Keratinocyte (primary cell): ENCODE data around the gene ANKS6. TPM values are rescaled to one million over a fixed set of nuclear protein-coding genes. Genes with fewer than 3 reads are reported as not detected.

Experiments used
- DNase-seq: peaks from one replicate; pipeline ENCODE4 v3.0.0-alpha.2; 2011; ENCODE audit warnings: low read depth, missing footprints, low spot score
- FAIRE-seq: peaks from 2 replicates; lab custom pipeline; 2011; peaks lifted over from hg19 to GRCh38; lab: Jason Lieb, UNC
- H2AFZ ChIP-seq: 2 replicates; pipeline ENCODE4 v1.6.0; 2012; ENCODE audit warnings: low read length, control low read depth, inconsistent platforms; ENCODE audit not compliant: control insufficient read depth
- H3K27ac ChIP-seq: 2 replicates; pipeline ENCODE4 v1.5.1; 2011; ENCODE audit warnings: low read length; ENCODE audit not compliant: control insufficient read depth, insufficient read depth
- H3K27me3 ChIP-seq: 3 replicates; pipeline ENCODE4 v1.6.0; 2011; ENCODE audit warnings: low read length; ENCODE audit not compliant: control insufficient read depth, insufficient read depth; ENCODE audit errors: extremely low read depth
- H3K36me3 ChIP-seq, 2 experiments: 2 replicates in 1 of 2; 3 replicates in 1 of 2; pipeline ENCODE4 v1.5.1; 2011; ENCODE audit warnings: low read length in 2 of 2, mild to moderate bottlenecking in 1 of 2; ENCODE audit not compliant: control insufficient read depth in 2 of 2, insufficient read depth in 2 of 2; ENCODE audit errors: extremely low read depth in 1 of 2
- H3K4me1 ChIP-seq: 3 replicates; pipeline ENCODE4 v1.5.1; 2011; ENCODE audit warnings: low read length; ENCODE audit not compliant: control insufficient read depth, insufficient read depth; ENCODE audit errors: extremely low read depth
- H3K4me2 ChIP-seq: 3 replicates; pipeline ENCODE4 v1.6.0; 2011; ENCODE audit warnings: low read depth, low read length; ENCODE audit not compliant: control insufficient read depth, insufficient read depth; ENCODE audit errors: extremely low read depth
- H3K4me3 ChIP-seq, 3 experiments: fragments of 200-600 bp in 1 of 3; sonication (generic) in 1 of 3; 2 replicates in 2 of 3; 3 replicates in 1 of 3; pipeline ENCODE4 v1.5.1; 2011 to 2016; ENCODE audit warnings: low read length in 3 of 3, mild to moderate bottlenecking in 3 of 3, control low read depth in 2 of 3, inconsistent platforms in 1 of 3, low read depth in 1 of 3, mixed read lengths in 1 of 3, mixed run types in 1 of 3, moderate library complexity in 1 of 3; ENCODE audit not compliant: control insufficient read depth in 2 of 3, insufficient read depth in 2 of 3; ENCODE audit errors: extremely low read depth in 1 of 3
- H3K79me2 ChIP-seq: 2 replicates; pipeline ENCODE4 v1.6.0; 2012; ENCODE audit warnings: low read length; ENCODE audit not compliant: control insufficient read depth, insufficient read depth
- H3K9ac ChIP-seq: 3 replicates; pipeline ENCODE4 v1.6.0; 2011; ENCODE audit warnings: low read length; ENCODE audit not compliant: control insufficient read depth, insufficient read depth; ENCODE audit errors: extremely low read depth
- H3K9me1 ChIP-seq: 3 replicates; pipeline ENCODE4 v1.6.0; 2011; ENCODE audit warnings: low read length; ENCODE audit not compliant: control insufficient read depth, insufficient read depth; ENCODE audit errors: extremely low read depth
- H3K9me3 ChIP-seq: 2 replicates; pipeline ENCODE4 v1.5.1; 2012; ENCODE audit warnings: low read depth, low read length; ENCODE audit not compliant: control insufficient read depth
- H4K20me1 ChIP-seq: 3 replicates; pipeline ENCODE4 v1.6.0; 2011; ENCODE audit warnings: low read length; ENCODE audit not compliant: control insufficient read depth, insufficient read depth; ENCODE audit errors: extremely low read depth
- EZH2 ChIP-seq: IDR thresholded peaks from one replicate; pipeline ENCODE4 v1.6.1; 2012; ENCODE audit warnings: inconsistent platforms, mild to moderate bottlenecking, low read length, moderate library complexity
- dilution Hi-C: fragments of 300-500 bp; cut with MboI; formaldehyde crosslinking; loops from one replicate; pipeline ENCODE4 v1.7.0; 2020; ENCODE audit warnings: low sequenced_read_pairs; ENCODE audit not compliant: extremely low pct_ligation_motif_present
- polyA plus RNA-seq, 5 experiments: library from polyadenylated mRNA; depleted of rRNA in 3 of 5; stranded (reverse) in 3 of 5; stranded (forward) in 1 of 5; unstranded in 1 of 5; fragments of >200 nt; gene quantifications; 1 replicate in 1 of 5; 2 replicates in 3 of 5; 3 replicates in 1 of 5; pipeline versions ENCODE4 v1.2.1 to v1.2.3, GENCODE V29; 2011 to 2012; ENCODE audit warnings: missing spikeins in 2 of 5, low read depth in 1 of 5, low replicate concordance in 1 of 5
- TF ChIP-seq, protein P1 (sequence below), 3 experiments: IDR thresholded peaks in 1 of 3; conservative IDR thresholded peaks in 1 of 3; optimal IDR thresholded peaks in 1 of 3; 2 replicates in 2 of 3; 3 replicates in 1 of 3; pipeline versions ENCODE3 to v1.5.1; 2011; ENCODE audit warnings: low read length in 3 of 3, mild to moderate bottlenecking in 3 of 3, moderate library complexity in 2 of 3, control low read depth in 1 of 3, inconsistent platforms in 1 of 3; ENCODE audit not compliant: insufficient read depth in 2 of 3; ENCODE audit errors: extremely low read depth in 1 of 3

Gene ANKS6
- polyA plus RNA-seq, 1 donor (not counting 4 experiments of a cell fraction or from before 2014, with no cell fraction given) = 13.5 TPM

DNA sequence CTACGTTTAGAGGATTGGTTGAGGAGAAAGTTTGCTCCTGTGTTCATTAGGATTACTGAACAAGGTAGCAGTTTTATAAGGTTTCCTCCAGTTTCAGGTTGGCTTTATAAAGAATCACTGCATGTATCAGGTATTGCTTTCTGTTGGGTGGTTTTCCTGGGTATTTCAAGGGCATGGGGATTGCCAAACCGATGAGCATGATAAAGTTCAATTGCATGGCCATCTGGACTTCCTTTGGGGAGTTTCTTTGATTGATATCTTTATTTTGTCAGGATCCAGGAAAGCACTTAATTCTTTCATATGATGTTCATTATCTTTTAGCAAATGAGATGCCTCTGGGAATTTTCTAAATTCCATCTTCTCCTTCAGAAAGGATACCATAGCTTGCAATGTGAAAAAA, 77.3 kb downstream of the ANKS6 start:
- dilution Hi-C loops = no loop called here
- FAIRE-seq = no peak

DNA sequence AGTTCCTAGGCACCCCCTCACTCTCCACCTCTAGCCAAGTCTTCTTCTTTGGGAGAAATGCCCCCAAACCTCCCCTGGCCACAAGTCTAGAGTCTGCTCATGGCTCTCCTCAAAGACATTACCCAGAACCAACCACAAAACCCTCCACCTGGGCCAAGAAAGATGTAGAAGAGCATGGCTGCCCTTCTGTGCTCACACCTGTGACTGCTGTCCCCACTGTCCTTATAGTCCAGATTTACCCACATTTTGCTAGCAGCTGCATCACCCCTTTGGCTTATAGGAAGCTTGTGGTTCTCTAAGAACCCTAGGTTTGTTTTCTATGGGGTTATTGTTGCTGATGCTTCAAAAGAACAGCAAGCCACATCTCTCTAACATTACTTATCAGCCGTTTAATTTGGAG, 81.5 kb downstream of the ANKS6 start:
- DNase-seq (no peak), FAIRE-seq (no peak)
- no peak overlapping the region for H3K9ac ChIP-seq
- H3K27ac ChIP-seq = no peak overlapping the region
- H2AFZ ChIP-seq = no peak overlapping the region
- no peaks in the 10 kb centered on the region for H3K36me3 ChIP-seq
- no peak overlapping the region for H3K4me2 ChIP-seq
- H3K27me3 ChIP-seq = peaks cover 18% of the 10 kb centered on the region
- no peaks in the 10 kb centered on the region for H3K9me1 ChIP-seq
- H3K4me1 ChIP-seq = no peaks in the 10 kb centered on the region
- H4K20me1 ChIP-seq = no peaks in the 10 kb centered on the region
- H3K9me3 ChIP-seq = no peaks in the 10 kb centered on the region
- TF ChIP-seq, protein P1, sequence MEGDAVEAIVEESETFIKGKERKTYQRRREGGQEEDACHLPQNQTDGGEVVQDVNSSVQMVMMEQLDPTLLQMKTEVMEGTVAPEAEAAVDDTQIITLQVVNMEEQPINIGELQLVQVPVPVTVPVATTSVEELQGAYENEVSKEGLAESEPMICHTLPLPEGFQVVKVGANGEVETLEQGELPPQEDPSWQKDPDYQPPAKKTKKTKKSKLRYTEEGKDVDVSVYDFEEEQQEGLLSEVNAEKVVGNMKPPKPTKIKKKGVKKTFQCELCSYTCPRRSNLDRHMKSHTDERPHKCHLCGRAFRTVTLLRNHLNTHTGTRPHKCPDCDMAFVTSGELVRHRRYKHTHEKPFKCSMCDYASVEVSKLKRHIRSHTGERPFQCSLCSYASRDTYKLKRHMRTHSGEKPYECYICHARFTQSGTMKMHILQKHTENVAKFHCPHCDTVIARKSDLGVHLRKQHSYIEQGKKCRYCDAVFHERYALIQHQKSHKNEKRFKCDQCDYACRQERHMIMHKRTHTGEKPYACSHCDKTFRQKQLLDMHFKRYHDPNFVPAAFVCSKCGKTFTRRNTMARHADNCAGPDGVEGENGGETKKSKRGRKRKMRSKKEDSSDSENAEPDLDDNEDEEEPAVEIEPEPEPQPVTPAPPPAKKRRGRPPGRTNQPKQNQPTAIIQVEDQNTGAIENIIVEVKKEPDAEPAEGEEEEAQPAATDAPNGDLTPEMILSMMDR (optimal IDR thresholded peaks at IDR 0.05 in 1 of 3, IDR thresholded peaks at IDR 0.05 in 1 of 3, conservative IDR thresholded peaks at IDR 0.05 in 1 of 3; ENCODE audit: extremely low read depth in 1 of 3, insufficient read depth in 2 of 3, low read length in 3 of 3) = no peak
- no peak for TF ChIP-seq EZH2
- no peak overlapping the region for H3K4me3 ChIP-seq
- dilution Hi-C loops = no loop called here
- H3K79me2 ChIP-seq = no peaks in the 10 kb centered on the region

More for the DNA sequence above, 77.3 kb downstream of the ANKS6 start:
- H3K36me3 ChIP-seq = no peaks in the 10 kb centered on the region
- no peaks in the 10 kb centered on the region for H3K4me1 ChIP-seq
- no peak overlapping the region for H3K27ac ChIP-seq
- DNase-seq = no peak
- H2AFZ ChIP-seq = no peak overlapping the region
- H3K9ac ChIP-seq = no peak overlapping the region
- H3K9me3 ChIP-seq = no peaks in the 10 kb centered on the region
- H3K9me1 ChIP-seq = no peaks in the 10 kb centered on the region
- H3K27me3 ChIP-seq = peaks cover 7% of the 10 kb centered on the region
- H3K79me2 ChIP-seq = no peaks in the 10 kb centered on the region
- no peak overlapping the region for H3K4me3 ChIP-seq
- H3K4me2 ChIP-seq = no peak overlapping the region
- TF ChIP-seq, protein P1 (optimal IDR thresholded peaks at IDR 0.05 in 1 of 3, IDR thresholded peaks at IDR 0.05 in 1 of 3, conservative IDR thresholded peaks at IDR 0.05 in 1 of 3; ENCODE audit: extremely low read depth in 1 of 3, insufficient read depth in 2 of 3, low read length in 3 of 3) = no peak
- H4K20me1 ChIP-seq = no peaks in the 10 kb centered on the region
